PC-9 (cell line): ENCODE measurements around the gene TRPC4AP.

Experiments
- CTCF ChIP-seq: fragments of 200-600 bp; sonication (generic); conservative IDR thresholded peaks from 2 replicates; pipeline ENCODE4 v1.6.1; 2017; ENCODE audit warnings: mixed run types, antibody characterized with exemption, mild to moderate bottlenecking, moderate library complexity
- EZH2 ChIP-seq: fragments of 200-600 bp; sonication (generic); IDR thresholded peaks from 2 replicates; pipeline ENCODE4 v1.8.0; 2017; ENCODE audit warnings: antibody characterized with exemption, low read depth

- TF ChIP-seq CTCF (no peak), EZH2 (no peak)
Measured at GRCh38 chr20:35106827-35107380, 14.3 kb upstream of the TRPC4AP start.
